Kidney capillary endothelial cell (primary cell): Measurements from ENCODE around the gene TBC1D4.
A peak's percentile ranks its signal among the peaks of the same experiment; 100 is the strongest.
"Not testable (repeated sequence)": the region's sequence is repeated elsewhere in the genome, so short reads cannot be mapped to it uniquely, and the experiment has no call there.

Source experiments
- DNase-seq: peaks from one replicate; pipeline ENCODE4 v3.0.0-alpha.2; 2018; ENCODE audit warnings: low spot score

Gene TBC1D4

DNA sequence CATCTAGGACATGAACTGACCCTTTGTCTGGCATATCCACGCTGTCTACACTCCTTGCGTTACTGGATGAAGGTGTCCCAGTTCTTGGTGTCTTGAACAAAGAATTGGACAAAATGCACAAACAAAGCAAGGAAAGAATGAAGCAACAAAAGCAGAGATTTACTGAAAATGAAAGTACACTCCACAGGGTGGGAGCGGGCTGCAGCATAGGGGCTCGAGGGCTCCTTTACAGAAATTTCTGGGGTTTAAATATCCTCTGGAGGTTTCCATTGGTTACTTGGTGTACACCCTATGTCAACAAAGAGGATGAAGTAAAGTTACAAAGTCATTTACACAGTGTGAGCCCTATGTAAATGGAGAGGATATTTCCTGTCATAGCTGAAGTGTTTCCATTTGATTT is 208.3 kb downstream of the TBC1D4 start:
- not testable (repeated sequence) for DNase-seq

DNA sequence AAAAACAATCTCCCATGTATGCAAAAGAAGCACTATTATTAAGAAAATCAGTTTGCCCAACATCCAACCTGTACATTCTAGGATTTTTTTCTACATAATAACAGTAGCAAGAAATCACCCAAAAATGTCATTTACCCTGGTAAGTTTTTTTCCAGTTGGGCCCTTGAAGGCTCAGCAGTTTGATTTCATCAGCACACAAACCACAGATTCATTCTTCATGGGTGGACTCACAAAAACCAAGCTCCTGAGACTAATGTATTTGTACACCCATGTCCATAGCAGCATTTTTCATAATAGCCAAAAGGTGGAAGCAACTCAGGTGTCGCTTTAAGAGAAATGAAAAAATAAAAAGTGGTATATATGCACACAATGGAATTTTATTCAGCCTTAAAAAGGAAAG is 210.1 kb downstream of the TBC1D4 start:
- no peak for DNase-seq

DNA sequence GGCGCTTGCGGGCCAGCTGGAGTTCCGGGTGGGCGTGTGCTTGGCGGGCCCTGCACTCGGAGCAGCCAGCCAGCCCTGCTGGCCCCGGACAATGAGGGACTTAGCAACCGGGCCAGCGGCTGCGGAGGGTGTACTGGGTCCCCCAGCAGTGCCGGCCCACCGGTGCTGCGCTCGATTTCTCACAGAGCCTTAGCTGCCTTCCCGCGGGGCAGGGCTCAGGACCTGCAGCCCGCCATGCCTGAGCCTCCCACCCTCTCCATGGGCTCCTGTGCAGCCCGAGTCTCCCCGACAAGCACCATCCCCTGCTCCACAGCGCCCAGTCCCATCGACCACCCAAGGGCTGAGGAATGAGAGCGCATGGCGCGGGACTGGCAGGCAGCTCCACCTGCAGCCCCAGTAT is 213.5 kb downstream of the TBC1D4 start:
- not testable (repeated sequence) for DNase-seq

DNA sequence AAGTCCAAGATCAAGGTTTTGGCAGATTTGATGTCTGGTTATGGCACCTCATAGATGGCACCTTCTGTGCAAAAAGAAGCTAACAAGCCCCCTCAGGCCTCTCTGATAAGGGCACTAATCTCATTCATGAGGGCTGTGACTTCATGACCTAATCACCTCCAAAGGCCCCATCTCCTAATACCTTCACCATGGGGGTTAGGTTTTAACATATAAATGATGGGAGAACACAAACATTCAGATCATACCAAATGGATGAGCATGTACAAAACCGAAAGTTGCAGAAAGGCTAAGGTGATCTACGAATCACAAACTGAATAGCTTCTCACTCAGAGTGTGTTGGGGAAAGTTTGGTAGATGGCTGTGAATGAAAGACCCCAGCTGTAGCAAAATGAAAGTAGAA is 217.4 kb downstream of the TBC1D4 start:
- no peak for DNase-seq

DNA sequence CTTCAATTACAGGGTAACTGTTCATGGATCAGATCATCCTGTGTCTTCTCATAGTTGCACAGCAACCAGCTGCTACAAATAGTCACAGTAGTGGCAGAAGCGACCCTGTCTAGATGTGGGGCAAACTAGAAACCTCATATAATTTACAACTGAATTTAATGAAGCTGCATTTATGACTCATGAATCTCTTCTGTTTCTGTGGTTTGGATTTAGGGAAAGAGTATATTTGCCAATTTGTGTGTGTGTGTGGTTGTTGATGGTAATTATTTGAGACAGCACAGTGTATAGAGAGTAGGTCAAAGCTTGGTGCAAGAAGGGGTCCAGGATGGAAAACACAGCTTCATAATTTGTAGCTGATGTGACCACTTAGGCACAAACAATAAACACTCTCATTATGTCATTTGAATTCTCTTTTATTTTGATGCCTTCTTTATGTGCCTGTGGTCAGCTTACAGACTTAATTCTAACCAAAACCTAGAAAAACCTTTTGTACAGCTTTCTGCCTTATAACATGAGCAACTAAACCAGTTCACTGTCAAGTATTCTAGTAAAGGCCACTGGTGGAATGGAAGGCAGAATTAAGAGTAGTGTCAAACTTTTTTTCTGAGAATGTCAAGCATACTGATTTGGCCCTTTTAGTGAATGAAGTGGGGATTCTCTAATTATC is 218.1 kb downstream of the TBC1D4 start:
- no peak for DNase-seq

DNA sequence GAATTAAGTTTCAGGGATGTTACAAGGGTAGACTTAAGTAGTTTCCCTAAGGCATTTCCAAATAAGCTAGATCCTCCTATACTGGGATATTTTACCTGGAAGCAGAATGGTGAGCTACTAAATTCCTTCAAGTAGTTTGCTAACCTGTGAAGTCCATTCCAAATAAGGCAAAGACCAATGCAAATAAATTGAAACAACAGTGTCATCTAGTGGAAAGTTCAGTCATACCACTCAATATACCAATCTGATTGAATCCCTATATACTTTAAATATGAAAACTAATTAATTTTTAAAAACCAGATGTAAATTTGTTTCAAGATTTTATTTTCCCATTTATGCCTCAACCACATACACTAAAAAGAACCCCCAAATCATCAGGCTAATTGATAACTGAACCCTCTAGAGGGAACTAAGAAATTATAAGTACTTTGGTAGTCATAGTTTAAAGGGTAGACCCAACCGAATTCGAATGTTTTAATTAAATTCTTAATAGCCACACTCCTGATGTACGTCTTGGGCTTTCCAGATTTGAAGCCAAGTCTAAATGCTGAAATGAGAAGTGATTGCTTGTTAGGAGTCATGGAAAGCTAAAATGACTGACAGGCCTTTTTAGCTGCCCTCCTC is 223.7 kb downstream of the TBC1D4 start:
- DNase-seq: peak; percentile 34

DNA sequence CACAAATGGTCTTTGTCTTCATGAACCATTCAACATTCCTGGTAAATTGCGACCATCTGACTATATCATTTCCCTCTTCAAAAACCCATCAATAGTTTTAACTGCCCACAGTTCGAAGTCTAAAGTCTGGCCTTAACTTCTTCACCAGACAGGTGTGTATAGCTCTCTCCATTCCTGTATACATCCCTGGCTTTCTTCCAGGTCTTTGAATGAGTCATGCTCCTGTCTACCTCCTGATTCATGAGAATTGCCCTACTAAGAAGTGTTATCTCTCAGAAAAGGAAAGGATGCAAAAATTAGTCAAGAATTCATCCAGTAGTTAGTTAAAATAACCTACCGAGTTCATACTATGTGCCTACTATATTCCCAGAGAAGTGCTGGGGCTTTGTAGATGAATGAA is 225.0 kb downstream of the TBC1D4 start:
- DNase-seq: no peak

DNA sequence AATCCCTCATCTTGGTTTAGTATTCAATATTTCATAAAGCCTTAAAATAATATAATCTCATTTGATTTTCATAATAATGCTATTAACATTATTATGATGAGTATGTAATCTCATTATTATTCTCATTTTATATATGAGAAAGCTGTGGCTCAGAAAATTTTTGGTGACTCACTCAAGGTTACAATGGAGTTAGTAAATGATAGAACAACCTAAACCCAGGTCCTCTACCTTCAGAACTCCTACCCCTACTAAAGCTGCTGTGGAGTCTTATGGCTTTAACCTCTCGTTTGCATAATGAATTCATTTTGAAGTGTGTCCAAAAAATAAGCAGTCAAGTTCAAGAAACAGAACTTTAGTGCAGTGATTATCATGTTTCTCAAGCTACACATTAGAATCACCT is 226.3 kb downstream of the TBC1D4 start:
- no peak for DNase-seq

DNA sequence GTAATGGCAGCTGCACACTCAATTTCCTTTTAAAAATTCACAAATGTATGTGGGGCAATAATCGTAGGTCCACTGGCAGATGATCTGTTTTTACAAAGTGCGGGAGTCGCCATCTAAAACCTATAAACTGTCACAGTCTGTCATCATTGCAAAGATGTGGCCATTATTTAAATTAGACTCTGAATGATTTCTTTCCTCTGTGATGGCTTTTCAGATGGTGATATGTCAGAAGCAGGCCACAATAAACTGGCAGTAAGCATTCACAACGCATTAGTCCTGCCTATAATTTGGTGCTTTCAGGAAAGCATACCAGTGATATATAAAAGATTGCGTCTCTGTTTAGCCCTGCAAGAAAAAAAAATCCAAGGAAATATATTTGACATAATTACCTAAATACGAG is 226.8 kb downstream of the TBC1D4 start:
- no peak for DNase-seq

DNA sequence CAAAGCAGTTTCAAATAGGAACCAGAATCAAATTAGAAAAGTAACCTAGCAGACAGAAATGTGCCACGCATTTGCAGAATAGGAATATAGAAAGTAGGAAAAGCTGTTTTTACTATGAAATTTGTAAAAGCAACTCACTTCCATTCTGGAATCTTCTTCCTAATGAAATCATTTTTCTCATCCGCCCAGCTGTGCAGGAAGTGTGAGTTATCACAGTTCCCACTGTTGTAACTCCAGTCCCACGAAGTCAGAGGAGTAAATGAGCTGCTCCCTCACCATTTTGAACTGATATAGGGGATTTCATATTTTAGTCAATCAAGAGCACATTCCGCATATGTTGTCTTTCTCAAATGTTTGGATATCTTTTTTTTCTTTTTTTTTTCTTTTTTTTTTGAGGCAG is 230.8 kb downstream of the TBC1D4 start:
- DNase-seq: no peak

DNA sequence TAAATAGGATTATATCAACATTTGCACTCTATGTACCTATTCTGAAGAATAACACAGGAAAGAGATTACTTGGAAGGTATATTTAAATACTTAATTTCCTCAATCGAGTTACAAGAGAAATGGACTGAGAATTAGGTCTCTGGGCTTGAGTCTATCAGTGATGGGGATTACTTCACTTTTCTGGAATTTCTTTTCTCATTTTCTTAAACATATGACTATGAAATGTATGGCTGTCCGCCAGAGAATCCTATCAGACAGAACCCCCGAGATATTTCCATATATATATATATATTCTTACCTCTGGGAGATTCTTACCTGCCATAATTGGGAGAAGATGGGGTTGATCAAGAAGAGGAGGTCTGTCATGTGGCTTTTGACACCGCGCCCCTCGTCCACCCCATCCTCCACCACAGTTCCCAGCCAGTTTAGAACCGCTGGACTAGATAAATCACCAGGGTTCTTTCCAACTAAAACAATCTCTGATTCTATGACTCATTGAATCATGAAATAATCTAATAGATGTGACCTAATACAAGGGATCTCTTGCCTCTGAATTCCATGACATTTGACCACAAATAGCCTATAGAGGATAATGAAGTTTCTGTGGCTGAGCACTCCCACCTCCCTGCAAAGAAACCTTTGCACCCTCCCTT is 231.3 kb downstream of the TBC1D4 start:
- no peak for DNase-seq

DNA sequence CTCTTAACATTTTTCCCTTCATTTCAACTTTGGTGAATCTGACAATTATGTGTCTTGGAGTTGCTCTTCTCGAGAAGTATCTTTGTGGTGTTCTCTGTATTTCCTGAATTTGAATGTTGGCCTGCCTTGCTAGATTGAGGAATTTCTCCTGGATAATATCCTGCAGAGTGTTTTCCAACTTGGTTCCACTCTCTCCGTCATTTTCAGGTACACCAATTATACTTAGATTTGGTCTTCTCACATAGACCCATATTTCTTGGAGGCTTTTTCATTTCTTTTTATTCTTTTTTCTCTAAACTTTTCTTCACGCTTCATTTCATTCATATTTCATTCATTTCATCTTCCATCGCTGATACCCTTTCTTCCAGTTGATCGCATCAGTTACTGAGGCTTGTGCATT is 236.4 kb downstream of the TBC1D4 start:
- DNase-seq: not testable (repeated sequence)

DNA sequence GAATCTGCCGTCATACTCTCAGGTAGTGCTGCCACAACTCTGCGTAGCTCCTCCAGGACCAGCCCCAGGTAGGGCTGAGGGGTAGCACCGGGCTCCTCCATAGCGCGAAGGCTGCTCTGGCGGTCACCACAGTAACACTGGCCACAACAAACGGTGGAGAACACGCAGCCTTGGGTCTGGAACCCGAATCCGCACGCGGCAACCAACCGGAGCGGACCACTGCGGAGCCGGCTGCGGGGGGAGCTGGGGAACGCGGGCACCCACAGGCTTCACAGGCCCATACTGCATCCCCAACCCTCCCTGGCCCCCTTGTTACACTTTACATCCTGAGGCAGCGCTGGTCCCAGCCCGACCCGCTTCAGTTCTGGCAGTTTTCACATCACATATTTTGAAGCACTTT is 241.7 kb downstream of the TBC1D4 start:
- not testable (repeated sequence) for DNase-seq

DNA sequence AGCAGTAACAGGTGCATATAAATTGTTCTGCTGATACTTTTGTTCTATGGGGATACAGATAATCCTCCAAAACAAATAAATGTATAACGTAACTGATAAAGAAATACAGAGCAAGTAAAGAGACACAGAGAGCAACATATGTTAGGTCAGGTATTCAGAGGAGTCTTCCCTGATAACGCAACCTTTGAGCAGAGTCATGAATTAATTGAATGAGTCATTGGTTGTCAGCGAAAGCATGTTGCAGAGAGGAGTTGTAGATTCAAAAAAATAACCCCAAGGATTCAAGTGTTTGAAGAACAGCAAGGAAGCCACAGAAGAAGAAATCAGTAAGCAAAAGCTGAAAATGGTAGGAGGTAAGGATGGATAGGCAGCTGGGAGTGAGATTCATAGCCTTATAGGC is 245.2 kb downstream of the TBC1D4 start:
- no peak for DNase-seq
